Sigmoid colon (tissue), 7 donors: Measurements from ENCODE around the gene LTBR. TPM values are rescaled to one million over a fixed set of nuclear protein-coding genes. Genes with fewer than 3 reads are reported as not detected.

Experiments used
- DNase-seq: peaks from one replicate; pipeline ENCODE4 v3.0.0-alpha.2; 2019
- H3K27ac ChIP-seq, 4 donors: fragments of 200-600 bp; sonication (generic); one replicate each; pipeline ENCODE4 v1.5.1; 2016 to 2019; ENCODE audit warnings: mild to moderate bottlenecking in 1 of 4
- H3K27me3 ChIP-seq, 3 donors: fragments of 200-600 bp; sonication (generic); one replicate each; pipeline ENCODE4 v1.5.1; 2019; ENCODE audit warnings: mild to moderate bottlenecking in 1 of 3
- H3K36me3 ChIP-seq, 4 donors: fragments of 200-600 bp; sonication (generic); one replicate each; pipeline ENCODE4 v1.5.1; 2016 to 2019
- H3K4me1 ChIP-seq, 4 donors: fragments of 200-600 bp; sonication (generic); one replicate each; pipeline ENCODE4 v1.5.1; 2017 to 2019
- H3K4me3 ChIP-seq, 4 donors: fragments of 200-600 bp; sonication (generic); one replicate each; pipeline ENCODE4 v1.5.1; 2017 to 2019; ENCODE audit warnings: mild to moderate bottlenecking in 2 of 4, moderate library complexity in 1 of 4
- H3K9me3 ChIP-seq, 4 donors: fragments of 200-600 bp in 3 of 4; sonication (generic) in 3 of 4; one replicate each; pipeline versions ENCODE4 v1.5.1 to v1.6.1; 2013 to 2019
- CTCF ChIP-seq, 4 experiments: fragments of 450-650 bp in 3 of 4; fragments of 200-600 bp in 1 of 4; IDR thresholded peaks; one replicate each; pipeline ENCODE4 v1.5.1; 2016 to 2019; ENCODE audit warnings: antibody characterized with exemption in 4 of 4, mild to moderate bottlenecking in 3 of 4, moderate library complexity in 2 of 4
- EP300 ChIP-seq, 4 donors: sonication (generic); formaldehyde crosslinking; IDR thresholded peaks; one replicate each; pipeline ENCODE4 v1.6.1; 2017; ENCODE audit warnings: antibody characterized with exemption in 4 of 4
- POLR2A ChIP-seq, 2 donors: fragments of 450-650 bp; IDR thresholded peaks; one replicate each; pipeline ENCODE4 v1.6.1; 2016; ENCODE audit warnings: antibody characterized with exemption in 2 of 2, mild to moderate bottlenecking in 2 of 2, moderate library complexity in 2 of 2
- POLR2AphosphoS5 ChIP-seq, 4 donors: sonication (generic); formaldehyde crosslinking; IDR thresholded peaks; one replicate each; pipeline ENCODE4 v1.6.1; 2017; ENCODE audit warnings: antibody characterized with exemption in 4 of 4
- WGBS, 2 donors: extraction: QIAGEN DNeasy Blood & Tissue Kit; methylation state at CpG; one replicate each; pipeline ENCODE4 v1.1.7; 2013; 5-methylcytosine and 5-hydroxymethylcytosine counted together
- intact Hi-C: fragments of 100-400 bp; cut with DNase I; formaldehyde crosslinking; loops from one replicate; pipeline ENCODE4 v1.15.1; 2023
- polyA plus RNA-seq, 3 donors: library from polyadenylated mRNA; stranded (reverse); fragments of 200-250 nt; gene quantifications; one replicate each; pipeline ENCODE4 v1.2.3, GENCODE V29; 2013
- total RNA-seq, 4 donors: library from RNA; depleted of rRNA; stranded (reverse); fragments of >200 nt; gene quantifications; one replicate each; pipeline ENCODE4 v1.1.0, GENCODE V29; 2016
- donor health status: healthy with polysubstance abuse.
- donor health status: Bipolar disorder and iron deficiency.
- donor health status: healthy.

LTBR gene
- total and polyA plus RNA-seq, 7 donors = 36.3 to 200 (median 85.2) TPM

- peaks cover 0 to 45% (median 39%) of the 10 kb centered on the region in 4 donors for H3K4me1 ChIP-seq
- no peak for DNase-seq
- H3K9me3 ChIP-seq = no peaks in the 10 kb centered on the region
- intact Hi-C loops = loop anchor here (5.0 kb wide), 1 partner anchor 58 kb away; the partner anchor contains the start of gene TAPBPL
- no peak overlapping the region for H3K4me3 ChIP-seq
- WGBS, 2 donors = 84 to 92% methylated on average over 8 of the region's 8 CpGs
- TF ChIP-seq CTCF (IDR thresholded peaks at IDR 0.05) (no peak), POLR2AphosphoS5 (IDR thresholded peaks at IDR 0.05) (peak in 1 of 4 donors; percentile 37)
- no peaks in the 10 kb centered on the region for H3K27me3 ChIP-seq
- H3K36me3 ChIP-seq = peaks cover 0 to 29% (median 5%) of the 10 kb centered on the region in 4 donors
- peak overlapping the region; percentile 2 to 98 (median 90) for H3K27ac ChIP-seq
These were observed 10.4 kb downstream of the LTBR start for GRCh38 chr12:6394398-6394797.

- peak overlapping the region in 3 of 4 donors; percentile 29 to 98 (median 93) for H3K27ac ChIP-seq
- intact Hi-C loops = no loop called here
- H3K9me3 ChIP-seq = no peaks in the 10 kb centered on the region
- H3K4me3 ChIP-seq = no peak overlapping the region
- peaks cover 0 to 29% (median 25%) of the 10 kb centered on the region in 4 donors for H3K4me1 ChIP-seq
- peaks cover 0 to 28% (median 2%) of the 10 kb centered on the region in 4 donors for H3K36me3 ChIP-seq
- H3K27me3 ChIP-seq = no peaks in the 10 kb centered on the region
- no peak for DNase-seq
- TF ChIP-seq POLR2A (IDR thresholded peaks at IDR 0.05) = no peak
- no peak for TF ChIP-seq EP300 (IDR thresholded peaks at IDR 0.05)
- WGBS, 2 donors = 88 to 90% methylated on average over 2 of the region's 2 CpGs
These were observed 12.1 kb downstream of the LTBR start for GRCh38 chr12:6396031-6396430.

DNA sequence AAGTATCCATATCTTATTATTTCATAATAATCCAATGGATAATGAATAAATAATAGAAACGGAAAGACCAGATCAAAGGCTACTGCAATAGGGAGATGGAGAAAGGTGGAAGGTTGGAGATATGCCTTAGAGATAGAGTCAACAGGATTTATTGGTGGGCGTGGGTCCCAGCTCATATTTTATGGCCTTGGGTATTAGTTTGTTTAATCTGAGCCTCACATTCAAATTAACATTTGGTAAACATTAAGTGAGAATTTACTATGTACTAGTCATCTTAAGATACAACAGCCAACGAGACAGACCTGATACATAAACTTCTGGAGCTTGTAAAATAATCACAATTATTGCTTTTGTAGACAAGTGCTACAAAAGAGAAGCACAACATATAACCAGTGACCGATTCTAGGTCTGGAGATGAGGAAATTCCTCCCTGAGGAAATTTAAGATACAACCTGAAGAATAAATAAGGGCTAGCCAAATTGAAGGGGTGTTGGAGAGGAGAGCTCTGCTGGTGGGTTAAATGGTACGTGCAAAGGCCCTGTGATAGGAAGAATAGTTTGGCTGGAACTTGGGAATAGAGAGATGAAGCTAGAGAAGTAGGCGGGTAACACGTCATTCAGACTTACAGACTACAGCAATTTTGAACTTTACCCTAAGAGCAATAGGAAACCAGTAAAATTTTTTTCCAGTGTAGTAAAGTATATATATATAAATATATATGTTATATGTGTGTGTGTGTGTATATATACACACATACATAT is 16.1 kb downstream of the LTBR start:
- no peak overlapping the region for H3K4me3 ChIP-seq
- no peaks in the 10 kb centered on the region for H3K27me3 ChIP-seq
- H3K4me1 ChIP-seq = no peaks in the 10 kb centered on the region
- DNase-seq = no peak
- H3K27ac ChIP-seq = no peak overlapping the region
- peaks cover 0 to 18% (median 0%) of the 10 kb centered on the region in 4 donors for H3K36me3 ChIP-seq
- TF ChIP-seq POLR2AphosphoS5 (IDR thresholded peaks at IDR 0.05) (no peak), EP300 (IDR thresholded peaks at IDR 0.05) (no peak), CTCF (IDR thresholded peaks at IDR 0.05) (no peak), POLR2A (IDR thresholded peaks at IDR 0.05) (no peak)
- H3K9me3 ChIP-seq = no peaks in the 10 kb centered on the region
- intact Hi-C loops = no loop called here
- 18 to 62% methylated on average over 7 of the region's 7 CpGs for WGBS, 2 donors

DNA sequence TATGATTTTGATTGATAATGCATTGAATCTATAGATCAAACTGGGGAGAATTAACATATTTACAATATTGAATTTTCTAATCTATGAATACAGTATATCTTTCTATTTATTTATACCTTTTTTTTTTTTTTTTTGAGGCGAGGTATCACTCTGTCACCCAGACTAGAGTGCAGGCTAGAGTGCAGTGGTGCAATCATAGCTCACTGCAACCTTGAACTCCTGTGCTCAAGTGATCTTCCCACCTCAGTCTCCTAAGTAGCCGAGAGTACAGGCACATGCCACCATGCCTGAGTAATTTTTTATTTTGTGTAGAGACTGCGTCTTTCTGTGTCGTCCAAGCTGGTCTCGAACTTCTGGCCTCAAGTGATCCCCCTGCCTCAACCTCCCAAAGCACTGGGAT is 20.4 kb downstream of the LTBR start:
- Histone ChIP-seq H3K27ac (no peak overlapping the region), H3K4me1 (no peaks in the 10 kb centered on the region), H3K27me3 (no peaks in the 10 kb centered on the region), H3K9me3 (peaks cover 0 to 1% (median 0%) of the 10 kb centered on the region in 4 donors), H3K36me3 (peaks cover 0 to 6% (median 0%) of the 10 kb centered on the region in 4 donors), H3K4me3 (no peak overlapping the region)
- WGBS, 2 donors = 87 to 97% methylated on average over 5 of the region's 5 CpGs
- intact Hi-C loops = no loop called here
- no peak for DNase-seq
- TF ChIP-seq CTCF (IDR thresholded peaks at IDR 0.05) (no peak), POLR2A (IDR thresholded peaks at IDR 0.05) (no peak), POLR2AphosphoS5 (IDR thresholded peaks at IDR 0.05) (no peak), EP300 (IDR thresholded peaks at IDR 0.05) (no peak)

GRCh38 chr12:6405963-6406362 is 22.0 kb downstream of the LTBR start:
- intact Hi-C loops = no loop called here
- no peaks in the 10 kb centered on the region for H3K4me1 ChIP-seq
- no peak for TF ChIP-seq POLR2AphosphoS5 (IDR thresholded peaks at IDR 0.05)
- TF ChIP-seq CTCF (IDR thresholded peaks at IDR 0.05) = no peak
- no peak for TF ChIP-seq EP300 (IDR thresholded peaks at IDR 0.05)
- TF ChIP-seq POLR2A (IDR thresholded peaks at IDR 0.05) = no peak
- H3K27ac ChIP-seq = no peak overlapping the region
- peaks cover 0 to 1% (median 0%) of the 10 kb centered on the region in 4 donors for H3K9me3 ChIP-seq
- no peaks in the 10 kb centered on the region for H3K36me3 ChIP-seq
- DNase-seq = no peak
- 46 to 77% methylated on average over 6 of the region's 6 CpGs for WGBS, 2 donors
- no peaks in the 10 kb centered on the region for H3K27me3 ChIP-seq
- no peak overlapping the region for H3K4me3 ChIP-seq
